SU-DHL-6 (cell line): ENCODE results near the gene TTC39B.

Source experiments
- H2AFZ ChIP-seq: fragments of 200-600 bp; sonication (generic); 2 replicates; pipeline ENCODE4 v1.6.1; 2014; ENCODE audit warnings: low read depth, mild to moderate bottlenecking, moderate library complexity, mixed read lengths, antibody characterized with exemption, low read length; ENCODE audit not compliant: severe bottlenecking
- H3F3A ChIP-seq: fragments of 200-600 bp; shearing (Covaris generic); 2 replicates; pipeline ENCODE4 v1.6.0; 2016; ENCODE audit warnings: antibody characterized with exemption, mild to moderate bottlenecking; ENCODE audit not compliant: insufficient read depth
- H3K27ac ChIP-seq: fragments of 200-600 bp; sonication (generic); 2 replicates; pipeline ENCODE4 v1.5.1; 2016; ENCODE audit warnings: low read depth, mild to moderate bottlenecking, low read length, moderate library complexity, mixed read lengths
- H3K27me3 ChIP-seq: fragments of 200-600 bp; sonication (generic), shearing (Covaris generic); 2 replicates; pipeline ENCODE4 v1.6.0; 2014; ENCODE audit warnings: mild to moderate bottlenecking, low read length
- H3K36me3 ChIP-seq: fragments of 200-600 bp; sonication (generic); 2 replicates; pipeline ENCODE4 v1.6.1; 2014; ENCODE audit warnings: mild to moderate bottlenecking, low read length, mixed read lengths
- H3K4me2 ChIP-seq: fragments of 300-600, 200-600 bp; shearing (Covaris generic), sonication (generic); 2 replicates; pipeline ENCODE4 v1.6.0; 2014; ENCODE audit warnings: low read length, low read depth, mild to moderate bottlenecking; ENCODE audit not compliant: poor library complexity, severe bottlenecking
- H3K4me3 ChIP-seq: fragments of 200-600 bp; sonication (generic); 2 replicates; pipeline ENCODE4 v1.5.1; 2014; ENCODE audit warnings: antibody characterized with exemption, low read length, mild to moderate bottlenecking, mixed read lengths; ENCODE audit not compliant: insufficient read depth, poor library complexity, severe bottlenecking
- H3K79me2 ChIP-seq: fragments of 200-600 bp; sonication (generic); 2 replicates; pipeline ENCODE4 v1.6.1; 2014; ENCODE audit warnings: mild to moderate bottlenecking, low read length, moderate library complexity; ENCODE audit not compliant: insufficient read depth
- H3K9ac ChIP-seq: fragments of 200-600 bp; sonication (generic); 2 replicates; pipeline ENCODE4 v1.7.0; 2014; ENCODE audit warnings: mild to moderate bottlenecking, low read length
- H3K9me2 ChIP-seq: fragments of 200-600 bp; sonication (generic); replicated peaks from 2 replicates; pipeline ENCODE4 v1.6.1; 2014; ENCODE audit warnings: low read length; ENCODE audit not compliant: insufficient read depth
- H3K9me3 ChIP-seq: fragments of 200-600 bp; sonication (generic); 2 replicates; pipeline ENCODE4 v1.6.1; 2014; ENCODE audit warnings: low read length, mixed read lengths; ENCODE audit not compliant: insufficient read depth
- H4K20me1 ChIP-seq: fragments of 200-600 bp; sonication (generic); 2 replicates; pipeline ENCODE4 v1.6.1; 2014; ENCODE audit warnings: low read depth, mild to moderate bottlenecking, antibody characterized with exemption, low read length, moderate library complexity, mixed read lengths
- CTCF ChIP-seq: fragments of 200-600 bp; sonication (generic); IDR thresholded peaks from one replicate; pipeline ENCODE4 v1.5.1; 2017; ENCODE audit warnings: antibody characterized with exemption, mild to moderate bottlenecking, low read length, moderate library complexity; ENCODE audit not compliant: insufficient read depth, poor library complexity, severe bottlenecking
- EZH2phosphoT487 ChIP-seq: fragments of 200-600 bp; sonication (generic), shearing (Covaris generic); conservative IDR thresholded peaks from 2 replicates; pipeline ENCODE4 v1.6.1; 2018; ENCODE audit warnings: mild to moderate bottlenecking, antibody characterized with exemption, low read length, moderate library complexity, mixed read lengths

TTC39B gene

GRCh38 chr9:15280647-15281046, 26.4 kb downstream of the TTC39B start:
- H2AFZ ChIP-seq: no peak overlapping the region
- H3K27me3 ChIP-seq: no peaks in the 10 kb centered on the region
- H3K4me2 ChIP-seq: no peak overlapping the region
- H3K4me3 ChIP-seq: no peak overlapping the region
- H3K79me2 ChIP-seq: no peaks in the 10 kb centered on the region
- no peak for TF ChIP-seq EZH2phosphoT487
- no peak for TF ChIP-seq CTCF
- H3K27ac ChIP-seq: no peak overlapping the region
- H3K9me2 ChIP-seq: no peaks in the 10 kb centered on the region
- no peaks in the 10 kb centered on the region for H3K36me3 ChIP-seq
- H3K9me3 ChIP-seq: no peaks in the 10 kb centered on the region
- H3K9ac ChIP-seq: no peak overlapping the region
- no peaks in the 10 kb centered on the region for H4K20me1 ChIP-seq
- no peaks in the 10 kb centered on the region for H3F3A ChIP-seq

- Histone ChIP-seq H3K9me3 (no peaks in the 10 kb centered on the region), H4K20me1 (no peaks in the 10 kb centered on the region), H3K4me3 (no peak overlapping the region), H3F3A (no peaks in the 10 kb centered on the region), H3K9me2 (no peaks in the 10 kb centered on the region), H3K27ac (no peak overlapping the region), H2AFZ (no peak overlapping the region), H3K27me3 (no peaks in the 10 kb centered on the region), H3K79me2 (no peaks in the 10 kb centered on the region), H3K36me3 (no peaks in the 10 kb centered on the region), H3K9ac (no peak overlapping the region), H3K4me2 (no peak overlapping the region)
- no peak for TF ChIP-seq EZH2phosphoT487
- TF ChIP-seq CTCF: no peak
These were observed 28.2 kb downstream of the TTC39B start for GRCh38 chr9:15278839-15279238.

GRCh38 chr9:15278091-15278687, 28.8 kb downstream of the TTC39B start:
- no peaks in the 10 kb centered on the region for H3K79me2 ChIP-seq
- H3K4me2 ChIP-seq: no peak overlapping the region

More at GRCh38 chr9:15278091-15278687, 28.8 kb downstream of the TTC39B start:
- Histone ChIP-seq H3K36me3 (no peaks in the 10 kb centered on the region), H3K4me3 (no peak overlapping the region), H3K9ac (no peak overlapping the region), H3K27me3 (no peaks in the 10 kb centered on the region), H3K27ac (no peak overlapping the region), H3F3A (no peaks in the 10 kb centered on the region), H4K20me1 (no peaks in the 10 kb centered on the region), H2AFZ (no peak overlapping the region), H3K9me2 (no peaks in the 10 kb centered on the region), H3K9me3 (no peaks in the 10 kb centered on the region)
- TF ChIP-seq CTCF (no peak), EZH2phosphoT487 (no peak)
